ENCODE measurements around the gene SNX33. TPM values are rescaled to one million over a fixed set of nuclear protein-coding genes. Genes with fewer than 3 reads are reported as not detected.

The SNX33 gene
- total and polyA plus RNA-seq, 11 donors: 7.7 to 20.9 (median 11.3) TPM

GRCh38 chr15:75693501-75694240, 46.0 kb downstream of the SNX33 start:
- no peaks in the 10 kb centered on the region for H3K9me3 ChIP-seq
- peaks cover 0 to 5% (median 0%) of the 10 kb centered on the region in 9 donors for H3K27me3 ChIP-seq
- TF ChIP-seq CTCF (IDR thresholded peaks at IDR 0.05) (no peak), POLR2A (IDR thresholded peaks at IDR 0.05) (no peak)
- peaks cover 0 to 21% (median 0%) of the 10 kb centered on the region in 9 donors for H3K36me3 ChIP-seq
- H3K4me3 ChIP-seq: no peak overlapping the region
- H3K27ac ChIP-seq: peak overlapping the region in 11 of 12 donors; percentile 26 to 93 (median 67)
- DNase-seq (peak in 1 of 5 donors; percentile 37), ATAC-seq (no peak)
- peaks cover 4 to 41% (median 27%) of the 10 kb centered on the region in 12 donors for H3K4me1 ChIP-seq
- intact Hi-C loops (cut with DNase I): loop anchor here in 6 of 10 donors (5.0 kb wide), 3 partner anchors 34 to 109 kb away; no protein-coding TSS in a partner anchor
- WGBS, 4 donors: 26 to 53% (median 43%) methylated on average over 11 to 14 of the region's 14 CpGs

- 10 to 18% (median 12%) methylated on average over 16 to 20 of the region's 20 CpGs for WGBS, 4 donors
- TF ChIP-seq CTCF (IDR thresholded peaks at IDR 0.05): peak in 9 of 12 donors; percentile 7 to 52 (median 30)
- TF ChIP-seq POLR2A (IDR thresholded peaks at IDR 0.05): no peak
- peaks cover 0 to 5% (median 0%) of the 10 kb centered on the region in 9 donors for H3K27me3 ChIP-seq
- intact Hi-C loops (cut with DNase I): loop anchor here in 6 of 10 donors (5.0 kb wide), 3 partner anchors 33 to 108 kb away; no protein-coding TSS in a partner anchor
- H3K4me1 ChIP-seq: peaks cover 4 to 49% (median 29%) of the 10 kb centered on the region in 12 donors
- H3K27ac ChIP-seq: peak overlapping the region in 11 of 12 donors; percentile 26 to 93 (median 67)
- DNase-seq (peak; percentile 72 to 90 (median 86)), ATAC-seq (peak; percentile 78 to 92 (median 89))
- peak overlapping the region in 1 of 12 donors; percentile 6 for H3K4me3 ChIP-seq
- peaks cover 0 to 21% (median 0%) of the 10 kb centered on the region in 9 donors for H3K36me3 ChIP-seq
- no peaks in the 10 kb centered on the region for H3K9me3 ChIP-seq
Measured at GRCh38 chr15:75694241-75695182, 46.8 kb downstream of the SNX33 start.

GRCh38 chr15:75695220-75695619, 47.5 kb downstream of the SNX33 start:
- Histone ChIP-seq H3K9me3 (no peaks in the 10 kb centered on the region), H3K36me3 (peaks cover 0 to 19% (median 0%) of the 10 kb centered on the region in 9 donors), H3K27me3 (peaks cover 0 to 5% (median 0%) of the 10 kb centered on the region in 9 donors), H3K4me3 (no peak overlapping the region), H3K27ac (peak overlapping the region in 8 of 12 donors; percentile 8 to 93 (median 68)), H3K4me1 (peaks cover 4 to 55% (median 34%) of the 10 kb centered on the region in 12 donors)
- WGBS, 4 donors: 45 to 73% (median 55%) methylated on average over 6 of the region's 6 CpGs
- no peak for ATAC-seq
- intact Hi-C loops (cut with DNase I): no loop called here
- no peak for TF ChIP-seq POLR2A (IDR thresholded peaks at IDR 0.05)
- TF ChIP-seq CTCF (IDR thresholded peaks at IDR 0.05): no peak
- DNase-seq: no peak

Data from heart left ventricle (tissue), 16 donors.